Hepatocyte (in vitro differentiated cells): ENCODE data around the gene KDF1. TPM values are rescaled to one million over a fixed set of nuclear protein-coding genes. Genes with fewer than 3 reads are reported as not detected.

Source experiments
- DNase-seq: peaks from one replicate; pipeline ENCODE4 v3.0.0-alpha.2; 2016; ENCODE audit warnings: low spot score
- H2AFZ ChIP-seq: fragments of 200-600 bp; sonication (generic); 2 replicates; pipeline ENCODE4 v1.6.0; 2016; ENCODE audit warnings: antibody characterized with exemption, mild to moderate bottlenecking
- H3K27ac ChIP-seq: fragments of 200-600 bp; sonication (generic); 2 replicates; pipeline ENCODE4 v1.5.1; 2016; ENCODE audit warnings: mild to moderate bottlenecking
- H3K27me3 ChIP-seq: fragments of 200-600 bp; sonication (generic); 2 replicates; pipeline ENCODE4 v1.6.1; 2016
- H3K36me3 ChIP-seq: fragments of 200-600 bp; sonication (generic); replicated peaks from 2 replicates; pipeline ENCODE4 v1.5.1; 2016; ENCODE audit warnings: low read depth; ENCODE audit not compliant: insufficient read depth
- H3K4me1 ChIP-seq: fragments of 200-600 bp; sonication (generic); 2 replicates; pipeline ENCODE4 v1.5.1; 2016; ENCODE audit warnings: mild to moderate bottlenecking, moderate library complexity; ENCODE audit not compliant: insufficient read depth
- H3K4me2 ChIP-seq: fragments of 200-600 bp; sonication (generic); 2 replicates; pipeline ENCODE4 v1.6.0; 2016
- H3K4me3 ChIP-seq: fragments of 200-600 bp; sonication (generic); 2 replicates; pipeline ENCODE4 v1.5.1; 2016; ENCODE audit warnings: mild to moderate bottlenecking
- H3K79me2 ChIP-seq: fragments of 200-600 bp; sonication (generic); 2 replicates; pipeline ENCODE4 v1.6.0; 2017; ENCODE audit warnings: mild to moderate bottlenecking
- H3K9me2 ChIP-seq: fragments of 200-600 bp; sonication (generic); replicated peaks from 2 replicates; pipeline ENCODE4 v1.6.0; 2017; ENCODE audit warnings: mild to moderate bottlenecking; ENCODE audit not compliant: insufficient read depth
- H3K9me3 ChIP-seq: fragments of 200-600 bp; sonication (generic); 2 replicates; pipeline ENCODE4 v1.5.1; 2016; ENCODE audit warnings: low read depth, mild to moderate bottlenecking
- H4K20me1 ChIP-seq: fragments of 200-600 bp; sonication (generic); 2 replicates; pipeline ENCODE4 v1.6.0; 2016; ENCODE audit warnings: mild to moderate bottlenecking; ENCODE audit not compliant: insufficient read depth, poor library complexity, severe bottlenecking
- CTCF ChIP-seq: fragments of 200-600 bp; sonication (generic); IDR thresholded peaks from 2 replicates; pipeline ENCODE4 v1.5.1; 2016; ENCODE audit warnings: antibody characterized with exemption, mild to moderate bottlenecking; ENCODE audit not compliant: poor library complexity
- EZH2 ChIP-seq: fragments of 200-600 bp; sonication (generic); IDR thresholded peaks from 2 replicates; pipeline ENCODE4 v1.6.1; 2016; ENCODE audit warnings: antibody characterized with exemption, mild to moderate bottlenecking, borderline replicate concordance
- EZH2phosphoT487 ChIP-seq: fragments of 200-600 bp; sonication (generic); IDR thresholded peaks from one replicate; pipeline ENCODE4 v1.6.1; 2018; ENCODE audit warnings: antibody characterized with exemption, mild to moderate bottlenecking, low read depth, moderate library complexity; ENCODE audit not compliant: unreplicated experiment, severe bottlenecking
- WGBS: methylation state at CpG from one replicate; pipeline ENCODE4 v1.1.6; 2016; ENCODE audit warnings: low lambda C conversion rate; ENCODE audit errors: missing lambda C conversion rate; 5-methylcytosine and 5-hydroxymethylcytosine counted together
- polyA plus RNA-seq: library from polyadenylated mRNA; unstranded; fragments of >200 nt; fragmentation: Nextera tagmentation; extraction: Ambion mirVana; gene quantifications from 2 replicates; pipeline ENCODE4 v1.2.1, GENCODE V29; 2016
- total RNA-seq: library from RNA; depleted of rRNA; stranded (reverse); fragments of >200 nt; gene quantifications from 2 replicates; pipeline ENCODE4 v1.2.3, GENCODE V29; 2014

Gene KDF1
- total and polyA plus RNA-seq, 2 experiments from 2014 or later: 10.5 to 21.9 TPM

GRCh38 chr1:26938659-26939025 lies 21.6 kb downstream of the KDF1 start:
- Histone ChIP-seq H4K20me1 (no peaks in the 10 kb centered on the region), H3K9me2 (no peaks in the 10 kb centered on the region), H3K27ac (no peak overlapping the region), H3K27me3 (no peaks in the 10 kb centered on the region), H3K4me3 (no peak overlapping the region), H3K36me3 (peaks cover 3% of the 10 kb centered on the region), H3K4me1 (no peaks in the 10 kb centered on the region), H3K79me2 (peaks cover 44% of the 10 kb centered on the region), H2AFZ (no peak overlapping the region), H3K4me2 (no peak overlapping the region), H3K9me3 (no peaks in the 10 kb centered on the region)
- TF ChIP-seq EZH2 (no peak), CTCF (no peak), EZH2phosphoT487 (no peak)
- 93% methylated on average over 2 of the region's 2 CpGs for WGBS
- DNase-seq: no peak

GRCh38 chr1:26938004-26938658 lies 22.1 kb downstream of the KDF1 start:
- 78% methylated on average over 4 of the region's 4 CpGs for WGBS
- Histone ChIP-seq H3K4me3 (no peak overlapping the region), H3K36me3 (peaks cover 3% of the 10 kb centered on the region), H3K9me3 (no peaks in the 10 kb centered on the region), H4K20me1 (no peaks in the 10 kb centered on the region), H3K27ac (no peak overlapping the region), H3K4me1 (no peaks in the 10 kb centered on the region), H2AFZ (no peak overlapping the region), H3K27me3 (no peaks in the 10 kb centered on the region), H3K79me2 (peaks cover 44% of the 10 kb centered on the region), H3K9me2 (no peaks in the 10 kb centered on the region), H3K4me2 (no peak overlapping the region)
- no peak for DNase-seq
- TF ChIP-seq EZH2 (no peak), CTCF (no peak), EZH2phosphoT487 (no peak)

GRCh38 chr1:26936823-26937222 lies 23.4 kb downstream of the KDF1 start:
- H3K4me2 ChIP-seq: no peak overlapping the region

More at GRCh38 chr1:26936823-26937222, 23.4 kb downstream of the KDF1 start:
- TF ChIP-seq CTCF (no peak), EZH2 (no peak), EZH2phosphoT487 (no peak)
- no peak overlapping the region for H2AFZ ChIP-seq
- peaks cover 2% of the 10 kb centered on the region for H4K20me1 ChIP-seq
- H3K27ac ChIP-seq: no peak overlapping the region
- DNase-seq: no peak
- H3K4me1 ChIP-seq: no peaks in the 10 kb centered on the region
- no peaks in the 10 kb centered on the region for H3K27me3 ChIP-seq
- WGBS: 92% methylated on average over 6 of the region's 6 CpGs
- no peaks in the 10 kb centered on the region for H3K9me3 ChIP-seq
- peaks cover 49% of the 10 kb centered on the region for H3K79me2 ChIP-seq
- H3K4me3 ChIP-seq: no peak overlapping the region
- H3K36me3 ChIP-seq: peaks cover 2% of the 10 kb centered on the region
- no peaks in the 10 kb centered on the region for H3K9me2 ChIP-seq
